Natural killer cell (primary cell): ENCODE results near the gene ZAR1L. TPM values are rescaled to one million over a fixed set of nuclear protein-coding genes. Genes with fewer than 3 reads are reported as not detected.

Source experiments
- ATAC-seq, 3 donors: fragments of 150-1000 bp in 2 of 3; fragments of 200-7000 bp in 1 of 3; cut with Tn5 transposase; 1 replicate in 1 of 3; 2 replicates in 2 of 3; pipeline ENCODE4 v1.10.0; 2021; ENCODE audit warnings: mild to moderate bottlenecking in 2 of 3, moderate library complexity in 2 of 3
- DNase-seq, 2 donors: peaks; one replicate each; pipeline versions ENCODE4 v3.0.0 to v3.0.0-alpha.2; 2013 to 2021; ENCODE audit warnings: mixed read lengths in 1 of 2
- H3K27ac ChIP-seq: one replicate; pipeline ENCODE4 v1.5.1; 2013; ENCODE audit warnings: mild to moderate bottlenecking, low read length
- H3K27me3 ChIP-seq: one replicate; pipeline ENCODE4 v1.6.1; 2013; ENCODE audit warnings: low read length; ENCODE audit not compliant: control insufficient read depth, insufficient read depth
- H3K36me3 ChIP-seq: one replicate; pipeline ENCODE4 v1.6.1; 2013; ENCODE audit warnings: low read length; ENCODE audit not compliant: control insufficient read depth, insufficient read depth
- H3K4me1 ChIP-seq: one replicate; pipeline ENCODE4 v1.6.1; 2013; ENCODE audit warnings: low read length; ENCODE audit not compliant: control insufficient read depth, insufficient read depth
- H3K4me3 ChIP-seq: one replicate; pipeline ENCODE4 v1.5.1; 2013; ENCODE audit warnings: low read length
- H3K9me3 ChIP-seq: one replicate; pipeline ENCODE4 v1.6.1; 2013; ENCODE audit warnings: low read length; ENCODE audit not compliant: control insufficient read depth, insufficient read depth
- H3K27ac Mint-ChIP-seq, 2 donors: one replicate each; pipeline ENCODE4 v1.8.0; 2022; ENCODE audit warnings: mild to moderate bottlenecking in 2 of 2, mixed read lengths in 2 of 2, moderate library complexity in 1 of 2
- H3K27me3 Mint-ChIP-seq, 2 donors: one replicate each; pipeline ENCODE4 v1.8.0; 2022; ENCODE audit warnings: low read depth in 2 of 2, mixed read lengths in 2 of 2
- H3K36me3 Mint-ChIP-seq: one replicate; pipeline ENCODE4 v1.8.0; 2022; ENCODE audit warnings: mixed read lengths
- H3K4me1 Mint-ChIP-seq, 2 donors: one replicate each; pipeline ENCODE4 v1.8.0; 2022; ENCODE audit warnings: mixed read lengths in 2 of 2
- H3K4me3 Mint-ChIP-seq: one replicate; pipeline ENCODE4 v1.8.0; 2022; ENCODE audit warnings: mild to moderate bottlenecking, moderate library complexity, mixed read lengths
- H3K9me3 Mint-ChIP-seq, 2 donors: one replicate each; pipeline ENCODE4 v1.8.0; 2022; ENCODE audit warnings: mixed read lengths in 2 of 2
- WGBS: methylation state at CpG from one replicate; pipeline ENCODE4 v1.1.7; 2013; ENCODE audit warnings: missing lambda C conversion rate; ENCODE audit not compliant: insufficient coverage; 5-methylcytosine and 5-hydroxymethylcytosine counted together
- intact Hi-C: fragments of 100-400 bp; cut with micrococcal nuclease; formaldehyde crosslinking; loops from one replicate; pipeline ENCODE4 v1.14.2; 2022
- total RNA-seq, 4 donors: library from RNA; stranded (reverse); fragments of 120-200 nt in 1 of 4; gene quantifications; one replicate each; pipeline versions ENCODE4 v1.2.3 to v1.2.4, GENCODE V29; 2013 to 2022
- TF ChIP-seq, protein P1 (sequence below): fragments of 200-600 bp; IDR thresholded peaks from one replicate; pipeline ENCODE4 v1.8.0; 2022; ENCODE audit warnings: antibody characterized with exemption

ZAR1L gene
- total RNA-seq, 3 donors from 2014 or later (not counting 1 experiment from before 2014, with no cell fraction given), result 0.23 TPM; not detected in 2

DNA sequence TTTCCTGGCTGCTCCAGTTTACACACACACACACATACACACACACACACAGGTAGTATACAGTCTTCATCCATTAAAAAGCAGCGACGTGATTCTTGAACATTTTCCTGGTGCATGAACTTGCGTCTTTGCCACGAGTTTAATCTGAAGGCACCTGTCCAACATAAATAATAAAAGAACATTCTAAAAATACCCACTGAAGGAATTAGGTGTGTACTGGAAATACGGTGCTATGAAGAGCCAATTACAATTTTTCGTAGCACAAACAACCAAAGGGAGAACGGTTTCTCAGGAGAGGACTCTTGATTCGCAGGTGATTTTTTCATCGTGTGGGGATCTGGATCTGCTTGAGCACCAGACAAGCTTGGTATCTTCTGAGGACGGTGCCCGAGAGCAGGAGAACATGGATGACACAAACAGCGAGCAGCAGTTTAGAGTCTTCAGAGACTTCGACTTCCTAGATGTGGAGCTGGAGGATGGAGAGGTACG is 61.2 kb downstream of the ZAR1L start:
- TF ChIP-seq, protein P1, sequence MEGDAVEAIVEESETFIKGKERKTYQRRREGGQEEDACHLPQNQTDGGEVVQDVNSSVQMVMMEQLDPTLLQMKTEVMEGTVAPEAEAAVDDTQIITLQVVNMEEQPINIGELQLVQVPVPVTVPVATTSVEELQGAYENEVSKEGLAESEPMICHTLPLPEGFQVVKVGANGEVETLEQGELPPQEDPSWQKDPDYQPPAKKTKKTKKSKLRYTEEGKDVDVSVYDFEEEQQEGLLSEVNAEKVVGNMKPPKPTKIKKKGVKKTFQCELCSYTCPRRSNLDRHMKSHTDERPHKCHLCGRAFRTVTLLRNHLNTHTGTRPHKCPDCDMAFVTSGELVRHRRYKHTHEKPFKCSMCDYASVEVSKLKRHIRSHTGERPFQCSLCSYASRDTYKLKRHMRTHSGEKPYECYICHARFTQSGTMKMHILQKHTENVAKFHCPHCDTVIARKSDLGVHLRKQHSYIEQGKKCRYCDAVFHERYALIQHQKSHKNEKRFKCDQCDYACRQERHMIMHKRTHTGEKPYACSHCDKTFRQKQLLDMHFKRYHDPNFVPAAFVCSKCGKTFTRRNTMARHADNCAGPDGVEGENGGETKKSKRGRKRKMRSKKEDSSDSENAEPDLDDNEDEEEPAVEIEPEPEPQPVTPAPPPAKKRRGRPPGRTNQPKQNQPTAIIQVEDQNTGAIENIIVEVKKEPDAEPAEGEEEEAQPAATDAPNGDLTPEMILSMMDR, result no peak
- intact Hi-C loops, result no loop called here
- ATAC-seq (no peak), DNase-seq (no peak)
- H3K27ac Mint-ChIP-seq, result no peak overlapping the region
- no peaks in the 10 kb centered on the region for H3K27me3 ChIP-seq
- no peak overlapping the region for H3K4me3 ChIP-seq
- H3K36me3 Mint-ChIP-seq, result peaks cover 7% of the 10 kb centered on the region
- peaks cover 10% of the 10 kb centered on the region for H3K4me1 ChIP-seq
- WGBS, result 91% methylated on average over 11 of the region's 14 CpGs
- H3K27ac ChIP-seq, result no peak overlapping the region
- H3K4me3 Mint-ChIP-seq, result no peak overlapping the region
- H3K4me1 Mint-ChIP-seq, result peaks cover 30% of the 10 kb centered on the region in 2 donors
- H3K27me3 Mint-ChIP-seq, result no peaks in the 10 kb centered on the region
- H3K9me3 Mint-ChIP-seq, result no peaks in the 10 kb centered on the region
- H3K9me3 ChIP-seq, result no peaks in the 10 kb centered on the region
- peaks cover 4% of the 10 kb centered on the region for H3K36me3 ChIP-seq

Other genes with a start within 250 kb of the ZAR1L start
- gene BRCA2, start 145 bp upstream of the ZAR1L start, total RNA-seq, result 1 to 10 TPM; 3.6 to 4.3 (median 3.6) TPM
- gene N4BP2L1, start 112.8 kb upstream of the ZAR1L start, total RNA-seq, result 10 to 100 TPM; 52.1 to 82.9 (median 75.4) TPM
- 100 to 1,000 TPM; 195 to 247 (median 221) TPM for gene N4BP2L2, start 223.4 kb upstream of the ZAR1L start, total RNA-seq